ENCODE data around the gene APC.

The APC gene

GRCh38 chr5:112823181-112823580 is 85.5 kb downstream of the APC start:
- TF ChIP-seq ZNF8 (CRISPR knock-in tag; IDR thresholded peaks at IDR 0.05) (no peak), CSDC2 (CRISPR knock-in tag; IDR thresholded peaks at IDR 0.05) (no peak), CSRNP3 (CRISPR knock-in tag; IDR thresholded peaks at IDR 0.05) (no peak), CREB5 (CRISPR knock-in tag; IDR thresholded peaks at IDR 0.05; ENCODE audit: low read depth) (no peak), ZFP3 (CRISPR knock-in tag; IDR thresholded peaks at IDR 0.05) (no peak), ZNF565 (CRISPR knock-in tag; conservative IDR thresholded peaks at IDR 0.05; ENCODE audit: low read depth) (no peak), GLIS3 (CRISPR knock-in tag; IDR thresholded peaks at IDR 0.05) (no peak), OSR1 (CRISPR knock-in tag; IDR thresholded peaks at IDR 0.05) (no peak), POU6F1 (CRISPR knock-in tag; IDR thresholded peaks at IDR 0.05; ENCODE audit: borderline replicate concordance, low read depth) (no peak), PPARA (CRISPR knock-in tag; IDR thresholded peaks at IDR 0.05; ENCODE audit: borderline replicate concordance) (no peak), TCF4 (CRISPR knock-in tag; IDR thresholded peaks at IDR 0.05; ENCODE audit: borderline replicate concordance) (no peak), ESRRG (CRISPR knock-in tag; IDR thresholded peaks at IDR 0.05) (no peak), ZNF70 (CRISPR knock-in tag; IDR thresholded peaks at IDR 0.05) (no peak), ARNTL (CRISPR knock-in tag; IDR thresholded peaks at IDR 0.05; ENCODE audit: borderline replicate concordance, low read depth) (no peak), TOX (CRISPR knock-in tag; IDR thresholded peaks at IDR 0.05; ENCODE audit: borderline replicate concordance) (no peak), ZC3H10 (CRISPR knock-in tag; IDR thresholded peaks at IDR 0.05) (no peak)
- ATAC-seq, result no peak

GRCh38 chr5:112823656-112824055 is 86.0 kb downstream of the APC start:
- TF ChIP-seq ZNF70 (CRISPR knock-in tag; IDR thresholded peaks at IDR 0.05) (no peak), OSR1 (CRISPR knock-in tag; IDR thresholded peaks at IDR 0.05) (no peak), ISL1 (CRISPR knock-in tag; IDR thresholded peaks at IDR 0.05) (no peak), ZFP30 (CRISPR knock-in tag; IDR thresholded peaks at IDR 0.05) (no peak), ZFP3 (CRISPR knock-in tag; IDR thresholded peaks at IDR 0.05) (no peak)
- ATAC-seq, result no peak

GRCh38 chr5:112824197-112824596 is 86.5 kb downstream of the APC start:
- no peak for ATAC-seq
- no peak for TF ChIP-seq ISL1 (CRISPR knock-in tag; IDR thresholded peaks at IDR 0.05)
- TF ChIP-seq ZNF8 (CRISPR knock-in tag; IDR thresholded peaks at IDR 0.05), result no peak
- no peak for TF ChIP-seq ARNTL (CRISPR knock-in tag; IDR thresholded peaks at IDR 0.05; ENCODE audit: borderline replicate concordance, low read depth)
- TF ChIP-seq CSRNP3 (CRISPR knock-in tag; IDR thresholded peaks at IDR 0.05), result no peak
- TF ChIP-seq TSHZ2 (CRISPR knock-in tag; IDR thresholded peaks at IDR 0.05), result no peak
- no peak for TF ChIP-seq SNAI2 (CRISPR knock-in tag; IDR thresholded peaks at IDR 0.05)
- TF ChIP-seq PATZ1 (CRISPR knock-in tag; IDR thresholded peaks at IDR 0.05; ENCODE audit: borderline replicate concordance), result no peak
- TF ChIP-seq TOX (CRISPR knock-in tag; IDR thresholded peaks at IDR 0.05; ENCODE audit: borderline replicate concordance), result no peak
- TF ChIP-seq ZFP30 (CRISPR knock-in tag; IDR thresholded peaks at IDR 0.05), result no peak
- TF ChIP-seq POU6F1 (CRISPR knock-in tag; IDR thresholded peaks at IDR 0.05; ENCODE audit: borderline replicate concordance, low read depth), result no peak

Measured in SK-N-SH treated with all-trans-retinoic acid at 6 μM for 48 hours (cell line).